GM19395 (cell line): ENCODE results near the gene RSBN1L.
"Not testable (repeated sequence)": the region's sequence is repeated elsewhere in the genome, so short reads cannot be mapped to it uniquely, and the experiment has no call there.

ENCODE experiments used
- ATAC-seq: cut with Tn5 transposase; IDR thresholded peaks from one replicate; pipeline ENCODE4 v1.9.1; 2021; ENCODE audit warnings: mild to moderate bottlenecking, moderate library complexity; ENCODE audit not compliant: unreplicated experiment

RSBN1L gene

GRCh38 chr7:77687100-77687746, 9.0 kb upstream of the RSBN1L start:
- ATAC-seq = no peak

GRCh38 chr7:77687747-77688144, 8.5 kb upstream of the RSBN1L start:
- ATAC-seq = peak; percentile 53

GRCh38 chr7:77690289-77690688, 6.0 kb upstream of the RSBN1L start:
- ATAC-seq = no peak

- ATAC-seq = no peak
These were observed 4.3 kb upstream of the RSBN1L start for GRCh38 chr7:77691892-77692491.

- no peak for ATAC-seq
These were observed 2.3 kb upstream of the RSBN1L start for GRCh38 chr7:77693830-77694583.

- peak; percentile 37 for ATAC-seq
These were observed 630 bp downstream of the RSBN1L start for GRCh38 chr7:77696643-77697534.

- no peak for ATAC-seq
These were observed 1.2 kb downstream of the RSBN1L start for GRCh38 chr7:77697535-77697831.

GRCh38 chr7:77698042-77698625, 1.9 kb downstream of the RSBN1L start:
- ATAC-seq = no peak

- peak; percentile 48 for ATAC-seq
These were observed 2.8 kb downstream of the RSBN1L start for GRCh38 chr7:77699056-77699455.

- no peak for ATAC-seq
These were observed 6.3 kb downstream of the RSBN1L start for GRCh38 chr7:77702513-77702912.

GRCh38 chr7:77702968-77703472, 6.8 kb downstream of the RSBN1L start:
- no peak for ATAC-seq

- ATAC-seq = not testable (repeated sequence)
These were observed 7.4 kb downstream of the RSBN1L start for GRCh38 chr7:77703669-77704068.

GRCh38 chr7:77707504-77707992, 11.3 kb downstream of the RSBN1L start:
- ATAC-seq = no peak

- no peak for ATAC-seq
These were observed 13.8 kb downstream of the RSBN1L start for GRCh38 chr7:77710067-77710466.

GRCh38 chr7:77710861-77711260, 14.6 kb downstream of the RSBN1L start:
- no peak for ATAC-seq

GRCh38 chr7:77714195-77714594, 17.9 kb downstream of the RSBN1L start:
- ATAC-seq = no peak

GRCh38 chr7:77714931-77715330, 18.7 kb downstream of the RSBN1L start:
- not testable (repeated sequence) for ATAC-seq

- no peak for ATAC-seq
These were observed 20.5 kb downstream of the RSBN1L start for GRCh38 chr7:77716804-77717203.

- ATAC-seq = not testable (repeated sequence)
These were observed 21.3 kb downstream of the RSBN1L start for GRCh38 chr7:77717566-77717965.

- ATAC-seq = no peak
These were observed 31.3 kb downstream of the RSBN1L start for GRCh38 chr7:77727527-77727926.
